LHCN-M2 (cell line): ENCODE measurements around the gene PRKAA1. TPM values are rescaled to one million over a fixed set of nuclear protein-coding genes. Genes with fewer than 3 reads are reported as not detected.
"Not testable (repeated sequence)": the region's sequence is repeated elsewhere in the genome, so short reads cannot be mapped to it uniquely, and the experiment has no call there.

ENCODE experiments used
- DNase-seq: peaks from one replicate; pipeline ENCODE4 v3.0.0-alpha.2; 2012; ENCODE audit warnings: low read depth
- total RNA-seq: library from RNA; depleted of rRNA; stranded (reverse); fragments of >200 nt; gene quantifications from 2 replicates; pipeline ENCODE4 v1.2.3, GENCODE V29; 2014; rRNA removed

PRKAA1 gene
- total RNA-seq, 1 experiment from 2014 or later, result 78.8 TPM

DNA sequence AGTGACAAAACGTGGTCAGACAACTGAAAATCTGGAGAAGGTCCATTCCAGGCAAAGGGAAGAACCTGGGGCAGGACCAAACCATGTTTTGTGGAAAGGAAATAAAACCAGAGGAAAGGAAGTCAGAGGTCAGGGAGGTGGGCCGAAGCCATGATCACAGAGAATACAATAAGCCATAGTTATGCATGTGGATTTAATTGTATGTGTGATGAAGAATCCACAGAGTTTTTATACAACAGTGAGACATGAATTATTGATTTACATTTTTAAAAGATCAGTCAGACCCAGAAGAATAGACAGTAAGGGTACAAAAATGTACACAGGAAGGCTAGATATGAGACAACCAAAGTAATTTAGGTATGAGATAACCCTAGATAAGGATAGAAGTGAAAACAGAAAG is 63.2 kb downstream of the PRKAA1 start:
- DNase-seq, result no peak

GRCh38 chr5:40733879-40734563 is 64.2 kb downstream of the PRKAA1 start:
- DNase-seq, result no peak

GRCh38 chr5:40733434-40733833 is 64.7 kb downstream of the PRKAA1 start:
- DNase-seq, result no peak

- DNase-seq, result not testable (repeated sequence)
Measured at GRCh38 chr5:40722497-40722911, 75.7 kb downstream of the PRKAA1 start.

DNA sequence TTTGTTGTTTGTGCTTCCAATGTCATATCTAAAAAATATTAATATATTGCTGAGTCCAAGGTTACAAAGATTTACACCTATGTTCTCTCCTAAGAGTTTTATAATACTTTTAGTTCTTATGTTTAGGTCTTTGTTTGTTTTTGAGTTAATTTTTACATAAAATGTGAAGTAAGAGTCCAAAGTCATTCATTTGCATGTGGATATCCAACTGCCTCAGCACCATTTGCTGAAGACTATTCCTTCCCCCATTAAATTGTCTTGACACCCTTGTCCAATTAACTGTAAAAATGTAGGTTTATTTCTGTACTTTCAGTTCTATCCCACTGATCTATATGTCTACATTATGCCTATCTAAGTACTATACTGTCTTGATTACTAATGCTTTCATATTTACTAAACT is 78.1 kb downstream of the PRKAA1 start:
- no peak for DNase-seq

DNA sequence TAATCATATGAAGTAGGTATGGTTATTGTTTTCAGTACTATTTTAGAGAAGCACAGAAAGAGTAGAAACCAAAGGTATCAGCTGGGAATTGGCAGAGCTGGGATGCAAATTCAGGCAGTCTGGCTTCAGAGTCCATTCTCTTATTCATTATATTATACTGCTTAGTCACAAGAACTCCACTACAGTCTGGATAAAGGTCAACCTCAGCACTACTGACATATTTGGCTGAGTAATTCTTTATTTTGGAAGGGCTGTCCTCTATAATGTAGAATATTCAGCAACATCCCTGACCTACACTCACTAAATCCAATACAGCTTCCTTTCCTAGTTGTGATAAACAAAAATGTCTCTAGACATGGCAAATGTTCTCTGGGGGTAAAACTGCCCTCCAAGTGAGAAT is 80.9 kb downstream of the PRKAA1 start:
- DNase-seq, result peak; percentile 43

DNA sequence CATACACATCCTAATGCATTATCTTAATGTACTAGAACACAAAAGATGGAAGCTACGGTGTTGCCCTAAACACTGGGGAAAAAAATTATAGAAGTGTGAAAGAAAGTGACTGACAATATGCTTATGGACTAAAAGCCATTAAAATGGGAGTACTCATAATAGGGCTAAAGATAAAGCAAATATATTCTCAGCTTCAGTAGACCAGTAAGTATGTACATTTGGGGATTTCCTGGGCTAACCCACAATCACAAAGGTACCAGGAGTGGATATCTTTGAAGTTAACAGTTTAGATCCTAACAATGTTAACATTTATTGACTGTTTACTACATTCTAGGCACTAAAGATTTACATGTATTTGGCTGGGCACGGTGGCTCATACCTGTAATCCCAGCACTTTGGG is 81.6 kb downstream of the PRKAA1 start:
- DNase-seq, result no peak

GRCh38 chr5:40716000-40716399 is 82.2 kb downstream of the PRKAA1 start:
- peak; percentile 37 for DNase-seq

DNA sequence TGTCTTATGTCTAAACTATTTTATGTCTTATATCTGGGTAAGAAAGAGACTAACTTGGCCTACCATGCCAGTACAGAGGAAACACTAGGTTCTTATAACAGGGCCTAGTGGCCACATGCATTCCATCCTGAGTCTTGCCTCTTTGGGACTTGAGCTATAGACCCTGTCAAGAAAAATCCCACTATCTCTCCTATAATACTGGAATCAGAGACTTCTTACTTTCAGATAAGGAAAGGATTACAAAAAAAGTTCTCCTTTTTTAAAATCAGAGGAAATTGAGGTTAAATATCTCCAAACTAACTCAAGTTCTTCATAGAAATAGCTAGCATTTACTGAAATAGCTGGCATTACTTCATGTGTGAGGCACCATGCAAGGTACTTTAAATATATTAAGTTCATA is 84.2 kb downstream of the PRKAA1 start:
- DNase-seq, result no peak

- not testable (repeated sequence) for DNase-seq
Measured at GRCh38 chr5:40710575-40710974, 87.6 kb downstream of the PRKAA1 start.

Other genes with a start within 250 kb of the PRKAA1 start
- 51.9 and 62.8 TPM in 2 replicates for gene PTGER4, start 118.5 kb downstream of the PRKAA1 start, total RNA-seq
- 13.7 and 14.6 TPM in 2 replicates for gene TTC33, start 42.4 kb downstream of the PRKAA1 start, total RNA-seq
- 46.6 and 50.4 TPM in 2 replicates for gene RPL37, start 36.8 kb upstream of the PRKAA1 start, total RNA-seq
- 3.2 and 4.1 TPM in 2 replicates for gene CARD6, start 43.0 kb upstream of the PRKAA1 start, total RNA-seq
- gene C7, start 111.1 kb upstream of the PRKAA1 start, total RNA-seq, result not detected in 2 replicates